ENCODE results near the gene P3H1. TPM values are rescaled to one million over a fixed set of nuclear protein-coding genes. Genes with fewer than 3 reads are reported as not detected.

P3H1 gene
- total RNA-seq, 1 donor from 2014 or later: 123 TPM

- Mint-ChIP-seq H3K27me3 (ENCODE audit: low read depth) (no peaks in the 10 kb centered on the region), H3K4me3 (no peak overlapping the region), H3K27ac (peak overlapping the region; percentile 86), H3K9me3 (no peaks in the 10 kb centered on the region), H3K36me3 (peaks cover 7% of the 10 kb centered on the region), H3K4me1 (peaks cover 13% of the 10 kb centered on the region)
- TF ChIP-seq CTCF (IDR thresholded peaks at IDR 0.05; ENCODE audit: unreplicated experiment): no peak
- no peak for DNase-seq (ENCODE audit: low spot score in 2 of 2, unreplicated experiment in 2 of 2)
Observed at GRCh38 chr1:42768172-42768571, 1.3 kb upstream of the P3H1 start.

- TF ChIP-seq CTCF (IDR thresholded peaks at IDR 0.05; ENCODE audit: unreplicated experiment): no peak
- H3K27ac Mint-ChIP-seq: peak overlapping the region; percentile 86
- H3K4me3 Mint-ChIP-seq: no peak overlapping the region
- no peaks in the 10 kb centered on the region for H3K9me3 Mint-ChIP-seq
- peaks cover 7% of the 10 kb centered on the region for H3K36me3 Mint-ChIP-seq
- H3K4me1 Mint-ChIP-seq: peaks cover 13% of the 10 kb centered on the region
- no peak for DNase-seq (ENCODE audit: low spot score in 2 of 2, unreplicated experiment in 2 of 2)
- H3K27me3 Mint-ChIP-seq (ENCODE audit: low read depth): no peaks in the 10 kb centered on the region
Observed at GRCh38 chr1:42767510-42768000, 727 bp upstream of the P3H1 start.

GRCh38 chr1:42765832-42766740 is 742 bp downstream of the P3H1 start:
- H3K27me3 Mint-ChIP-seq (ENCODE audit: low read depth): no peaks in the 10 kb centered on the region
- no peaks in the 10 kb centered on the region for H3K9me3 Mint-ChIP-seq
- H3K27ac Mint-ChIP-seq: no peak overlapping the region
- peaks cover 7% of the 10 kb centered on the region for H3K36me3 Mint-ChIP-seq
- no peak overlapping the region for H3K4me3 Mint-ChIP-seq
- TF ChIP-seq CTCF (IDR thresholded peaks at IDR 0.05; ENCODE audit: unreplicated experiment): peak; percentile 35
- H3K4me1 Mint-ChIP-seq: peaks cover 13% of the 10 kb centered on the region
- peak in 1 of 2 experiments; percentile 58 for DNase-seq (ENCODE audit: low spot score in 2 of 2, unreplicated experiment in 2 of 2)

DNA sequence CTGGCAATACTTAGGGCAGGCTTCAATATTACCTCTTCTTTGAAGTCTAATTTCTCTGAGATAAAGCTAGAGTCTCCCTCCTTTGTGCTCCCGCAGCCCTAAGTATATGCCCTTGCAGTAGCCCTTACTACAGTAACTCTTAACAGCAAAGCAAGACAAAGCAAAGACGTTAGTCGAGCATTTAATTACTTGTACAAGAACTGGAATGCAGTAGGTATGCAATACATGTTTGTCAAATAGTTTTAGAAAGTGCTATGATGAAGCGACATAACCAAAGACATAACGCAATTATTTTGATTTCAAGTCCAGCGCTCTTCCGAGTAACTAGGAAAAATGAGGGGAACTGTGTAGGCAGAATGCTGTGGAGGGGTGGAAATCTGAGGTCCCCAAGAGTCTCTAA is 1.6 kb downstream of the P3H1 start:
- H3K4me1 Mint-ChIP-seq: peaks cover 10% of the 10 kb centered on the region
- H3K27ac Mint-ChIP-seq: no peak overlapping the region
- DNase-seq (ENCODE audit: low spot score in 2 of 2, unreplicated experiment in 2 of 2): no peak
- H3K36me3 Mint-ChIP-seq: peaks cover 4% of the 10 kb centered on the region
- no peak for TF ChIP-seq CTCF (IDR thresholded peaks at IDR 0.05; ENCODE audit: unreplicated experiment)
- H3K9me3 Mint-ChIP-seq: no peaks in the 10 kb centered on the region
- no peak overlapping the region for H3K4me3 Mint-ChIP-seq
- no peaks in the 10 kb centered on the region for H3K27me3 Mint-ChIP-seq (ENCODE audit: low read depth)

DNA sequence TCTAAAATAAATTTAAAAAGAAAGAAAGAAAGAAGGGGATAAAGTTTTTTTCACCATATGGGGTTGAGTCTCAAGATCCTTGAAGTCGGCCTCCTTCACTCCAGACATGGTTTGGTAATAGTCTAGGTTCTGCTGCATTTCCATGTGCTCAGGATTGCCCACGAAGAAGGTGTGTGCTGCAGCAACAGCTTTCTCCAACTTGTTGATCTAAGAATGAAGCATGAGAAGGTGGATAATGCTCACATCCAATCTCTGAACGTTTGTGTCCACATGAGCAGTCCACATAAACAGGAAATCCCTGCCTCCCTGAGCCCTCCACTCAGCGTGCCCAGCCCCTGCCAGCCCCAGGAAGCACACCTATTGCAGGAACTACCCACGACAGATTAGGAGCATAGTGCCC is 4.6 kb downstream of the P3H1 start:
- no peaks in the 10 kb centered on the region for H3K9me3 Mint-ChIP-seq
- H3K27ac Mint-ChIP-seq: peak overlapping the region; percentile 9
- H3K4me3 Mint-ChIP-seq: no peak overlapping the region
- peaks cover 5% of the 10 kb centered on the region for H3K36me3 Mint-ChIP-seq
- no peaks in the 10 kb centered on the region for H3K4me1 Mint-ChIP-seq
- no peak for TF ChIP-seq CTCF (IDR thresholded peaks at IDR 0.05; ENCODE audit: unreplicated experiment)
- no peak for DNase-seq (ENCODE audit: low spot score in 2 of 2, unreplicated experiment in 2 of 2)
- H3K27me3 Mint-ChIP-seq (ENCODE audit: low read depth): no peaks in the 10 kb centered on the region

Measured in mesothelial cell of epicardium (in vitro differentiated cells).